Tibial artery (tissue), 4 donors: ENCODE measurements around the gene MICALL2.
A peak's percentile ranks its signal among the peaks of the same experiment; 100 is the strongest.

Experiments used
- DNase-seq, 2 donors: peaks; one replicate each; pipeline ENCODE4 v3.0.0-alpha.2; 2019
- H3K27ac ChIP-seq, 2 donors: fragments of 200-600 bp; sonication (generic) in 1 of 2; 1 replicate in 1 of 2; 2 replicates in 1 of 2; pipeline ENCODE4 v1.5.1; 2018 to 2019; ENCODE audit warnings: mild to moderate bottlenecking in 1 of 2
- H3K27me3 ChIP-seq, 2 donors: fragments of 200-600 bp; sonication (generic) in 1 of 2; one replicate each; pipeline versions ENCODE4 v1.5.1 to v1.6.0; 2016 to 2019
- H3K36me3 ChIP-seq, 3 donors: fragments of 200-600 bp; sonication (generic) in 2 of 3; one replicate each; pipeline ENCODE4 v1.5.1; 2016 to 2019; ENCODE audit warnings: mild to moderate bottlenecking in 2 of 3
- H3K4me1 ChIP-seq, 4 donors: fragments of 200-600 bp; sonication (generic) in 2 of 4; 1 replicate in 3 of 4; 2 replicates in 1 of 4; pipeline ENCODE4 v1.5.1; 2016 to 2019
- H3K4me3 ChIP-seq, 2 donors: fragments of 200-600 bp; sonication (generic) in 1 of 2; 1 replicate in 1 of 2; 2 replicates in 1 of 2; pipeline ENCODE4 v1.5.1; 2018 to 2019; ENCODE audit warnings: mild to moderate bottlenecking in 2 of 2
- H3K9me3 ChIP-seq, 3 donors: fragments of 200-600 bp; sonication (generic) in 1 of 3; one replicate each; pipeline ENCODE4 v1.5.1; 2016 to 2019
- intact Hi-C: fragments of 100-400 bp; cut with DNase I; formaldehyde crosslinking; loops from one replicate; pipeline ENCODE4 v1.15.0; 2023; ENCODE audit warnings: low total_unique reads
- TF ChIP-seq, protein P1 (sequence below), 2 experiments: fragments of 200-600 bp in 1 of 2; fragments of 450-650 bp in 1 of 2; IDR thresholded peaks; one replicate each; pipeline ENCODE4 v1.5.1; 2017 to 2019; ENCODE audit warnings: antibody characterized with exemption in 2 of 2, mild to moderate bottlenecking in 1 of 2, moderate library complexity in 1 of 2

MICALL2 gene

DNA sequence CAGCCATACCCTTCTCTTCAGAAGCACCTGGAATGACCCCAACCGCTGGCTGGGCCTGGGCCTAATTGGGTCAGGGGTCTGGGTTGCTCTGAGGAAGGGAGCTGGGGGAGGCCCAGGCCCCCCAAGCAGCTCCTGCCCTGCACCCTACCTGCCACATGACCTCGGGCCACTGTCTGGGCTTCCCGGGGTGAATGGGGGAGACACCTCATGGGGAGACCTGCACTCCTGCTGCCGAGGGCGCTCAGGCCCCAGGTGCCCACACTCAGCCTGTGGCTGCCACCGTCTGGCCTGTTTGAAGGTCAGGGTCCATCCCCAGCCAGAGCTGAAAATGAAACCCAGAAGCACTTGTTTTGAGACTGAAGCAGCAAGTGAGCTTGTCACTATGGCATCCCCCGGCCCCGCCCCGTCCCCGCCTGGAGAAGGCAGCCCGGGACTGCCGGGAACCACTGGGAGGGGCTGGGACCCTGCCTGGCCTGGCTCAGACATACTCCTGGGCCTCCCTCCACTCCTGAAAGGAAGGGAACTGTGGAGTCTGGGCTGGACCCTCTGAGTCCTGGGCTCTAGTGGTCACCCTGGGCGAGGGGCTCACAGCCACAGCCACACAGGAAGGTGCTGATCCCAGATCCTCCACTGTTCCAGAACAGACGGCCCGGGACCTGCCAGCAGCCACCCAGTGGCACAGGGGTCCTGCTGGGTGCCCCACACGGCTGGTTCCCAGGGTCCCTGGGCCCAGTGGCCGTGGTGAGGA, 7.4 kb upstream of the MICALL2 start:
- peak; percentile 79 to 90 for DNase-seq
- Histone ChIP-seq H3K4me1 (peaks cover 0 to 44% (median 34%) of the 10 kb centered on the region in 4 donors), H3K4me3 (no peak overlapping the region), H3K27me3 (no peaks in the 10 kb centered on the region), H3K9me3 (no peaks in the 10 kb centered on the region), H3K27ac (peak overlapping the region; percentile 67 to 83), H3K36me3 (peaks cover 18 to 33% (median 31%) of the 10 kb centered on the region in 3 donors)
- intact Hi-C loops: no loop called here
- TF ChIP-seq, protein P1, sequence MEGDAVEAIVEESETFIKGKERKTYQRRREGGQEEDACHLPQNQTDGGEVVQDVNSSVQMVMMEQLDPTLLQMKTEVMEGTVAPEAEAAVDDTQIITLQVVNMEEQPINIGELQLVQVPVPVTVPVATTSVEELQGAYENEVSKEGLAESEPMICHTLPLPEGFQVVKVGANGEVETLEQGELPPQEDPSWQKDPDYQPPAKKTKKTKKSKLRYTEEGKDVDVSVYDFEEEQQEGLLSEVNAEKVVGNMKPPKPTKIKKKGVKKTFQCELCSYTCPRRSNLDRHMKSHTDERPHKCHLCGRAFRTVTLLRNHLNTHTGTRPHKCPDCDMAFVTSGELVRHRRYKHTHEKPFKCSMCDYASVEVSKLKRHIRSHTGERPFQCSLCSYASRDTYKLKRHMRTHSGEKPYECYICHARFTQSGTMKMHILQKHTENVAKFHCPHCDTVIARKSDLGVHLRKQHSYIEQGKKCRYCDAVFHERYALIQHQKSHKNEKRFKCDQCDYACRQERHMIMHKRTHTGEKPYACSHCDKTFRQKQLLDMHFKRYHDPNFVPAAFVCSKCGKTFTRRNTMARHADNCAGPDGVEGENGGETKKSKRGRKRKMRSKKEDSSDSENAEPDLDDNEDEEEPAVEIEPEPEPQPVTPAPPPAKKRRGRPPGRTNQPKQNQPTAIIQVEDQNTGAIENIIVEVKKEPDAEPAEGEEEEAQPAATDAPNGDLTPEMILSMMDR (IDR thresholded peaks at IDR 0.05): no peak

GRCh38 chr7:1464694-1465093, 5.4 kb upstream of the MICALL2 start:
- intact Hi-C loops: no loop called here
- peaks cover 0 to 64% (median 52%) of the 10 kb centered on the region in 4 donors for H3K4me1 ChIP-seq
- no peak for DNase-seq

DNA sequence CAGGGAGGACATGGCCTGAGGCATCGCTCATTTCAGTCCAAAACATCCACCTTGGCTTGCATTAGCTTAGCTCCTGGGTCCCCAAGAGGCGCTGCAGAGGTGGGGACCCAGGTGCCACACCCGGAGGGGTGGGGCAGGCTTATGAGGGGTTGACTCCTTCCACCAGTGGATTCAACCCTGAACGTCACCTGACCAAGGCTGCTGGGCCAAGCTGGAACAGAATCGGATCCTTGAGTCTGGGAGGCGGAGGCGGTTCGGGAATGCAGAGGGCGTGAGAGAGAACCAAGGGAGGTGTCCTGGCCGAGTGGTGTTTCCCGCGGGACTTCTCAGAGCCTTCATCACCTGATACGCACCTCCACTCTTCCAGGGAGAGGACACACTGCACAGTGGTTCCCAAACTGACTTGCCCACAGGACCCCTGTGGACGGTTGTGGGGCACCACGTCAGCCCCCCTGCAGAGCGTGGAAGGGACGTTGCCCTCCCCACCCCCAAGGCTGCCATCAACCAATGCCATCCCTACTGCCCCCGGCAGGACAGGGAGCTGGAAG, 4.5 kb upstream of the MICALL2 start:
- TF ChIP-seq, protein P1 (IDR thresholded peaks at IDR 0.05): no peak

More at GRCh38 chr7:1464694-1465093, 5.4 kb upstream of the MICALL2 start:
- no peak overlapping the region for H3K27ac ChIP-seq
- TF ChIP-seq, protein P1 (IDR thresholded peaks at IDR 0.05): no peak
- H3K4me3 ChIP-seq: no peak overlapping the region
- no peaks in the 10 kb centered on the region for H3K27me3 ChIP-seq
- H3K9me3 ChIP-seq: no peaks in the 10 kb centered on the region
- peaks cover 0 to 12% (median 11%) of the 10 kb centered on the region in 3 donors for H3K36me3 ChIP-seq

DNA sequence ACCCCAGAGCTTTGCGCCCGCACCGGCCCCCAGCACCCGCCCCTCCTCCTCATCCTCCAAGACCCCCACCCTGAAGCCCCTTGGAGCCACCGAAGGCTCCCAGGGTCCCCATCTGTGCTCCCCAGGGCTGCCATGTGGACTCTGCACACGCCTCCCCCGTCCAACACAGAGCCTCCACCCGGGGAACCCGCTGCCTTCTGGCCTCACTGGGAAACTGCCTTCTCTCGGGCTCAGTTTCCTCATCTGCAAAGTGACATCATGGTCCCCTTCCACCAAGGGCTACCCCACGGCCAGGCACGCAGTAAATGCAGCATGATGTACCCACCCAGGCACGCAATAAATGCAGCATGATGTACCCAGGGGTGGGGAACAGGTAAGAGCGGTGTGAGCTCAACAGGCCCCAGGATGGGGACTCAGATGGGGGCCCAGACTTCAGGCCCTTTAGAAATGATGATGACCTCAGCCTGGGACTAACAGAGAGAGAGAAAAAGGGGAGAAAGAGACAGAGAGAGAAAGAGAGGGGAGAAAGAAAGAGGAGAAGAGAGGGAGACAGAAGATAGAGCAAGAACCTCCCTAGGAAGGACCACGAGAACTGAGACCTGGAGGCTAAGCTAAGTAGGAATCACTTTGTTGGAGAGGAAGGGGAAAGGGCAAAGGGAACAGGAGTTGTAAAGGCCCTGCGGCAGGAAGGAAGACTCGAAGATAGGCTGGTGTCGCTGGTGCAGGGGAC, 2.5 kb upstream of the MICALL2 start:
- no peak for DNase-seq

More for the DNA sequence above, 4.5 kb upstream of the MICALL2 start:
- H3K36me3 ChIP-seq: peaks cover 0 to 5% (median 2%) of the 10 kb centered on the region in 3 donors
- no peaks in the 10 kb centered on the region for H3K27me3 ChIP-seq
- peak overlapping the region; percentile 87 to 92 for H3K27ac ChIP-seq
- intact Hi-C loops: no loop called here
- H3K9me3 ChIP-seq: no peaks in the 10 kb centered on the region
- H3K4me3 ChIP-seq: no peak overlapping the region
- no peak for DNase-seq
- peaks cover 0 to 64% (median 54%) of the 10 kb centered on the region in 4 donors for H3K4me1 ChIP-seq

More for the DNA sequence above, 2.5 kb upstream of the MICALL2 start:
- Histone ChIP-seq H3K36me3 (no peaks in the 10 kb centered on the region), H3K9me3 (no peaks in the 10 kb centered on the region), H3K4me1 (peaks cover 0 to 74% (median 66%) of the 10 kb centered on the region in 4 donors), H3K27me3 (no peaks in the 10 kb centered on the region), H3K4me3 (no peak overlapping the region), H3K27ac (peak overlapping the region; percentile 87 to 92)
- TF ChIP-seq, protein P1 (IDR thresholded peaks at IDR 0.05): no peak
- intact Hi-C loops: no loop called here
